H1 (cell line): ENCODE data around the gene CMTM3. TPM values are rescaled to one million over a fixed set of nuclear protein-coding genes. Genes with fewer than 3 reads are reported as not detected.

Experiments
- CTCF ChIA-PET: fragments of 300-600 bp; sonication (Branson Sonifier 250); formaldehyde crosslinking; loops from one replicate; lab custom pipeline; 2021; ENCODE audit not compliant: partially characterized antibody; lab: Charles Lee
- POLR2A ChIA-PET: fragments of 300-600 bp; sonication (Branson Sonifier 250); formaldehyde crosslinking; loops from one replicate; lab custom pipeline; 2021; ENCODE audit warnings: inconsistent platforms; ENCODE audit not compliant: partially characterized antibody; lab: Charles Lee
- DNase-seq, 2 experiments: peaks; one replicate each; pipeline versions ENCODE4 v3.0.0 to v3.0.0-alpha.2; 2010 to 2022; ENCODE audit warnings: low spot score in 2 of 2, low read depth in 1 of 2, mixed read lengths in 1 of 2
- FAIRE-seq: peaks from 2 replicates; lab custom pipeline; 2011; peaks lifted over from hg19 to GRCh38; lab: Jason Lieb, UNC
- H2AFZ ChIP-seq: 2 replicates; pipeline ENCODE4 v1.8.1; 2012; ENCODE audit warnings: low read length, inconsistent platforms
- H2AK5ac ChIP-seq: 2 replicates; pipeline ENCODE4 v1.6.1; 2013; ENCODE audit warnings: low read depth, low read length
- H2BK120ac ChIP-seq: replicated peaks from 2 replicates; pipeline ENCODE3; 2013; ENCODE audit warnings: low read depth, low read length, inconsistent platforms
- H2BK12ac ChIP-seq: 2 replicates; pipeline ENCODE4 v1.6.1; 2013; ENCODE audit warnings: low read depth, low read length
- H2BK15ac ChIP-seq: 2 replicates; pipeline ENCODE4 v1.6.1; 2013; ENCODE audit warnings: low read length
- H2BK20ac ChIP-seq: 2 replicates; pipeline ENCODE4 v1.6.1; 2013; ENCODE audit warnings: low read length
- H2BK5ac ChIP-seq: 2 replicates; pipeline ENCODE4 v1.6.1; 2013; ENCODE audit warnings: low read depth, low read length
- H3K14ac ChIP-seq: 2 replicates; pipeline ENCODE4 v1.6.1; 2013; ENCODE audit warnings: inconsistent platforms; ENCODE audit not compliant: insufficient read length
- H3K18ac ChIP-seq: 2 replicates; pipeline ENCODE4 v1.6.1; 2013; ENCODE audit warnings: low read length; ENCODE audit errors: extremely low read depth
- H3K23ac ChIP-seq: 2 replicates; pipeline ENCODE4 v1.6.1; 2013; ENCODE audit warnings: inconsistent platforms; ENCODE audit not compliant: insufficient read length
- H3K23me2 ChIP-seq: 2 replicates; pipeline ENCODE4 v1.6.1; 2013; ENCODE audit warnings: low read depth, low read length
- H3K27ac ChIP-seq: 2 replicates; pipeline ENCODE4 v1.6.1; 2011; ENCODE audit warnings: low read depth, low read length, inconsistent platforms
- H3K27me3 ChIP-seq, 4 experiments: replicated peaks in 1 of 4; 1 replicate in 1 of 4; 2 replicates in 3 of 4; pipeline versions ENCODE4 v1.6.1 to v1.8.1; 2011 to 2013; ENCODE audit warnings: low read length in 3 of 4, mild to moderate bottlenecking in 3 of 4, inconsistent platforms in 2 of 4, mixed read lengths in 2 of 4, moderate library complexity in 1 of 4; ENCODE audit not compliant: control insufficient read depth in 3 of 4, insufficient read depth in 3 of 4; ENCODE audit errors: extremely low read depth in 1 of 4
- H3K36me3 ChIP-seq, 4 experiments: 2 replicates each; pipeline versions ENCODE4 v1.6.1 to v1.8.1; 2011 to 2013; ENCODE audit warnings: mild to moderate bottlenecking in 4 of 4, low read length in 3 of 4, moderate library complexity in 2 of 4, control low read depth in 1 of 4, inconsistent platforms in 1 of 4; ENCODE audit not compliant: insufficient read depth in 4 of 4, control insufficient read depth in 2 of 4
- H3K4ac ChIP-seq: replicated peaks from 2 replicates; pipeline ENCODE3; 2013; ENCODE audit warnings: low read length, low read depth, mixed read lengths, inconsistent platforms; ENCODE audit not compliant: insufficient read length
- H3K4me1 ChIP-seq, 4 experiments: replicated peaks in 1 of 4; 1 replicate in 1 of 4; 2 replicates in 3 of 4; pipeline versions ENCODE4 v1.6.1 to v1.8.1; 2011 to 2013; ENCODE audit warnings: low read length in 3 of 4, inconsistent platforms in 2 of 4, mixed read lengths in 1 of 4; ENCODE audit not compliant: insufficient read depth in 4 of 4, control insufficient read depth in 3 of 4
- H3K4me2 ChIP-seq, 2 experiments: 2 replicates each; pipeline versions ENCODE4 v1.6.1 to v1.8.1; 2011 to 2013; ENCODE audit warnings: low read depth in 2 of 2, low read length in 2 of 2, control low read depth in 1 of 2, inconsistent platforms in 1 of 2, mild to moderate bottlenecking in 1 of 2; ENCODE audit not compliant: insufficient read depth in 1 of 2
- H3K4me3 ChIP-seq, 4 experiments: fragments of 200-600, 300-600 bp in 1 of 4; sonication (generic), shearing (Covaris generic), sonication (Bioruptor Twin) in 1 of 4; 2 replicates each; pipeline versions ENCODE4 v1.5.1 to v1.8.1; 2011 to 2016; ENCODE audit warnings: low read length in 4 of 4, low read depth in 3 of 4, control low read depth in 2 of 4, inconsistent platforms in 2 of 4, mild to moderate bottlenecking in 2 of 4, mixed read lengths in 1 of 4, moderate library complexity in 1 of 4; ENCODE audit not compliant: insufficient read depth in 2 of 4; ENCODE audit errors: extremely low read depth in 1 of 4
- H3K56ac ChIP-seq: replicated peaks from 2 replicates; pipeline ENCODE3; 2013; ENCODE audit warnings: low read depth, mild to moderate bottlenecking, mixed read lengths, low read length, inconsistent platforms; ENCODE audit not compliant: insufficient read length
- H3K79me1 ChIP-seq: 2 replicates; pipeline ENCODE4 v1.6.1; 2013; ENCODE audit warnings: low read depth, low read length, control low read depth
- H3K79me2 ChIP-seq, 2 experiments: 2 replicates each; pipeline versions ENCODE4 v1.6.1 to v1.8.1; 2012 to 2013; ENCODE audit warnings: low read length in 2 of 2, mild to moderate bottlenecking in 2 of 2, inconsistent platforms in 1 of 2; ENCODE audit not compliant: insufficient read depth in 2 of 2, control insufficient read depth in 1 of 2
- H3K9ac ChIP-seq, 4 experiments: replicated peaks in 1 of 4; 1 replicate in 1 of 4; 2 replicates in 3 of 4; pipeline versions ENCODE4 v1.6.1 to v1.8.1; 2011 to 2013; ENCODE audit warnings: low read depth in 3 of 4, low read length in 3 of 4, control low read depth in 2 of 4, mild to moderate bottlenecking in 2 of 4, moderate library complexity in 2 of 4, inconsistent platforms in 1 of 4; ENCODE audit errors: extremely low read depth in 1 of 4
- H3K9me3 ChIP-seq, 2 experiments: 2 replicates each; pipeline versions ENCODE4 v1.6.1 to v1.8.1; 2012 to 2013; ENCODE audit warnings: mild to moderate bottlenecking in 2 of 2, moderate library complexity in 2 of 2, control low read depth in 1 of 2, inconsistent platforms in 1 of 2, low read depth in 1 of 2, low read length in 1 of 2, mixed read lengths in 1 of 2; ENCODE audit not compliant: insufficient read depth in 2 of 2
- H4K20me1 ChIP-seq, 2 experiments: replicated peaks in 1 of 2; 2 replicates each; pipeline versions ENCODE3 to v1.8.1; 2011 to 2013; ENCODE audit warnings: inconsistent platforms in 2 of 2, low read length in 2 of 2, mild to moderate bottlenecking in 1 of 2; ENCODE audit not compliant: insufficient read depth in 2 of 2, control insufficient read depth in 1 of 2
- H4K5ac ChIP-seq: 2 replicates; pipeline ENCODE4 v1.6.1; 2013; ENCODE audit warnings: low read length, low read depth, mixed read lengths, inconsistent platforms; ENCODE audit not compliant: insufficient read length
- H4K8ac ChIP-seq: 2 replicates; pipeline ENCODE4 v1.8.0; 2013; ENCODE audit warnings: mild to moderate bottlenecking, moderate library complexity, low read length, inconsistent platforms; ENCODE audit not compliant: insufficient read depth; ENCODE audit errors: extremely low read depth
- H4K91ac ChIP-seq: replicated peaks from 2 replicates; pipeline ENCODE3; 2013; ENCODE audit warnings: low read length, mixed read lengths, inconsistent platforms; ENCODE audit not compliant: insufficient read length
- CHD1 ChIP-seq: IDR thresholded peaks from 2 replicates; pipeline ENCODE4 v1.6.1; 2012; ENCODE audit warnings: low read depth, low read length, improper control_type of control experiment
- CHD2 ChIP-seq: IDR thresholded peaks from 2 replicates; pipeline ENCODE4 v1.6.1; 2012; ENCODE audit warnings: low read length, improper control_type of control experiment
- CTBP2 ChIP-seq: IDR thresholded peaks from 2 replicates; pipeline ENCODE4 v1.7.0; 2011; ENCODE audit warnings: borderline replicate concordance, mild to moderate bottlenecking, moderate library complexity, mixed read lengths, low read length; ENCODE audit not compliant: insufficient read depth, insufficient read length
- EGR1 ChIP-seq: IDR thresholded peaks from 2 replicates; pipeline ENCODE4 v1.6.1; 2011; ENCODE audit warnings: low read depth, low read length, borderline replicate concordance
- EZH2 ChIP-seq: fragments of 200-600 bp; sonication (generic); IDR thresholded peaks from 2 replicates; pipeline ENCODE4 v1.7.1; 2012; ENCODE audit warnings: low read depth, mild to moderate bottlenecking, moderate library complexity, low read length, inconsistent platforms; ENCODE audit not compliant: severe bottlenecking
- NRF1 ChIP-seq: IDR thresholded peaks from 2 replicates; pipeline ENCODE4 v1.6.1; 2011; ENCODE audit warnings: mild to moderate bottlenecking, low read depth, low read length, improper control_type of control experiment
- POU5F1 ChIP-seq: IDR thresholded peaks from 2 replicates; pipeline ENCODE4 v1.6.1; 2011; ENCODE audit warnings: low read depth, mild to moderate bottlenecking, low read length, moderate library complexity
- RBBP5 ChIP-seq: IDR thresholded peaks from 2 replicates; pipeline ENCODE4 v1.7.1; 2012; ENCODE audit warnings: low read depth, mild to moderate bottlenecking, inconsistent platforms, low read length, moderate library complexity, borderline replicate concordance
- SIN3A ChIP-seq, 2 experiments: IDR thresholded peaks in 1 of 2; conservative IDR thresholded peaks in 1 of 2; 2 replicates each; pipeline ENCODE4 v1.6.1; 2011 to 2012; ENCODE audit warnings: low read length in 2 of 2, improper control_type of control experiment in 1 of 2, low read depth in 1 of 2, mild to moderate bottlenecking in 1 of 2
- SRF ChIP-seq: IDR thresholded peaks from 2 replicates; pipeline ENCODE4 v1.6.1; 2011; ENCODE audit warnings: mild to moderate bottlenecking, low read depth, low read length, moderate library complexity
- USF2 ChIP-seq: IDR thresholded peaks from 2 replicates; pipeline ENCODE4 v1.6.1; 2011; ENCODE audit warnings: low read length, improper control_type of control experiment
- WGBS, 2 experiments: shearing (Covaris generic) in 1 of 2; methylation state at CpG; one replicate each; pipeline versions ENCODE4 v1.1.6 to v1.1.7; 2013 to 2015; ENCODE audit warnings: low lambda C conversion rate in 2 of 2, mixed read lengths in 2 of 2, inconsistent platforms in 1 of 2, low coverage in 1 of 2, missing lambda C conversion rate in 1 of 2; ENCODE audit not compliant: insufficient replicate concordance in 2 of 2, insufficient coverage in 1 of 2, insufficient read length in 1 of 2; ENCODE audit errors: extremely low coverage in 1 of 2, missing lambda C conversion rate in 1 of 2; 5-methylcytosine and 5-hydroxymethylcytosine counted together
- polyA plus RNA-seq, 7 experiments: library from polyadenylated mRNA; depleted of rRNA in 3 of 7; stranded (reverse) in 5 of 7; unstranded in 2 of 7; fragments of >200 nt in 5 of 7; fragments of 200-250 nt in 2 of 7; gene quantifications; 1 replicate in 5 of 7; 2 replicates in 1 of 7; 4 replicates in 1 of 7; pipeline versions ENCODE4 v1.2.1 to v1.2.3, GENCODE V29; 2011 to 2013; ENCODE audit warnings: missing spikeins in 2 of 7, mixed read lengths in 2 of 7
- total RNA-seq: library from RNA; stranded (reverse); fragmentation: NEBNext Ultra II Directional; extraction: Animal tissue kit (Norgen Biotek cat#: 25700); gene quantifications from 2 replicates; pipeline ENCODE4 v1.2.1, GENCODE V29; 2021

Gene CMTM3
- total and polyA plus RNA-seq, 2 of the 8 experiments (the other 6 are each of a cell fraction or from before 2014, with no cell fraction given): 24.7 to 24.8 TPM

- no peaks in the 10 kb centered on the region for H3K23me2 ChIP-seq
- H4K5ac ChIP-seq: no peak overlapping the region
- H3K36me3 ChIP-seq: peaks cover 6 to 43% (median 12%) of the 10 kb centered on the region in 4 experiments; a peak in 7 of 8 replicates
- no peak overlapping the region for H4K91ac ChIP-seq
- no peak overlapping the region for H3K56ac ChIP-seq
- no peak overlapping the region for H3K14ac ChIP-seq
- H3K4me2 ChIP-seq: no peak overlapping the region
- H3K27ac ChIP-seq: no peak overlapping the region
- POLR2A ChIA-PET: interaction anchor here (1.7 kb wide), 1 partner anchor 10 kb away, joined by 6 read pairs; no protein-coding TSS in a partner anchor
- peaks cover 6 to 10% of the 10 kb centered on the region in 2 experiments for H4K20me1 ChIP-seq
- FAIRE-seq (no peak), DNase-seq (no peak)
- WGBS, 2 experiments: 88% methylated on average over 10 of the region's 10 CpGs; no CpG with 5 or more reads in 1 of the 2 experiments
- H3K79me2 ChIP-seq: no peaks in the 10 kb centered on the region
- H2BK20ac ChIP-seq: no peak overlapping the region
- CTCF ChIA-PET: interaction anchor here (0.6 to 4.6 kb wide), 10 partner anchors 8 to 121 kb away, joined by 3 to 44 read pairs (median 4); no protein-coding TSS in a partner anchor
- no peak overlapping the region for H2BK120ac ChIP-seq
- no peak overlapping the region for H2BK5ac ChIP-seq
- H3K4ac ChIP-seq: no peak overlapping the region
- H3K9me3 ChIP-seq: peaks cover 0 to 5% of the 10 kb centered on the region in 2 experiments; a peak in 1 of 4 replicates
- no peaks in the 10 kb centered on the region; the same call in 1 of the 2 replicates for H3K79me1 ChIP-seq
- H2AFZ ChIP-seq: no peak overlapping the region
- H2BK12ac ChIP-seq: no peak overlapping the region
- H2BK15ac ChIP-seq: no peak overlapping the region
- no peak overlapping the region for H3K9ac ChIP-seq
- peaks cover 3 to 14% (median 7%) of the 10 kb centered on the region in 4 experiments for H3K4me1 ChIP-seq
- no peaks in the 10 kb centered on the region for H3K27me3 ChIP-seq
- H4K8ac ChIP-seq: no peak overlapping the region
- H3K4me3 ChIP-seq: no peak overlapping the region
- H3K18ac ChIP-seq: no peak overlapping the region
- H2AK5ac ChIP-seq: no peak overlapping the region
- H3K23ac ChIP-seq: no peak overlapping the region
- TF ChIP-seq NRF1: no peak
- TF ChIP-seq USF2: no peak
- TF ChIP-seq RBBP5: no peak
- no peak for TF ChIP-seq EZH2
- no peak for TF ChIP-seq POU5F1
- no peak for TF ChIP-seq CHD2
- TF ChIP-seq SIN3A (conservative IDR thresholded peaks at IDR 0.05 in 1 of 2, IDR thresholded peaks at IDR 0.05 in 1 of 2; ENCODE audit: low read depth in 1 of 2, low read length in 2 of 2): no peak
- no peak for TF ChIP-seq SRF
- TF ChIP-seq EGR1: no peak
- TF ChIP-seq CHD1: no peak
- TF ChIP-seq CTBP2: no peak
Observed at GRCh38 chr16:66618588-66619375, 14.3 kb downstream of the CMTM3 start.
